Measurements from ENCODE around the gene MYRIP. TPM values are rescaled to one million over a fixed set of nuclear protein-coding genes. Genes with fewer than 3 reads are reported as not detected.

Gene MYRIP
- polyA plus RNA-seq, 3 donors: not detected

- Mint-ChIP-seq H3K9me3 (peaks cover 0 to 6% (median 0%) of the 10 kb centered on the region in 7 donors), H3K4me3 (no peak overlapping the region), H3K36me3 (no peaks in the 10 kb centered on the region), H3K27me3 (ENCODE audit: low read depth in 3 of 3) (peaks cover 0 to 2% (median 0%) of the 10 kb centered on the region in 3 donors), H3K4me1 (no peaks in the 10 kb centered on the region), H3K27ac (no peak overlapping the region)
- H3K27ac ChIP-seq (ENCODE audit: low read depth in 1 of 2, low read length in 2 of 2): no peak overlapping the region
- intact Hi-C loops (cut with micrococcal nuclease): no loop called here
- H3K9me3 ChIP-seq (replicated peaks in 1 of 2; ENCODE audit: control insufficient read depth in 1 of 2, insufficient read depth in 1 of 2, low read length in 2 of 2): no peaks in the 10 kb centered on the region
- H3K9ac ChIP-seq (ENCODE audit: insufficient read depth, low read length, poor library complexity, severe bottlenecking): no peak overlapping the region
- no CpG with 5 or more reads among the region's 1 CpG for WGBS (ENCODE audit: insufficient coverage)
- H2AFZ ChIP-seq (ENCODE audit: insufficient read depth, low read depth, low read length, poor library complexity, severe bottlenecking): no peak overlapping the region
- no peaks in the 10 kb centered on the region for H3K4me1 ChIP-seq (ENCODE audit: control insufficient read depth in 1 of 2, insufficient read depth in 2 of 2, low read length in 2 of 2)
- no peak overlapping the region for H3K4me2 ChIP-seq (replicated peaks; ENCODE audit: extremely low read depth, low read length, poor library complexity, severe bottlenecking)
- no peak for DNase-seq
- no peak for TF ChIP-seq CTCF (IDR thresholded peaks at IDR 0.05)
- no peaks in the 10 kb centered on the region for H3K36me3 ChIP-seq (replicated peaks in 1 of 2; ENCODE audit: control insufficient read depth in 1 of 2, insufficient read depth in 2 of 2, low read length in 2 of 2)
- H4K20me1 ChIP-seq (ENCODE audit: insufficient read depth, low read length): no peaks in the 10 kb centered on the region
- no peak overlapping the region for H3K4me3 ChIP-seq (replicated peaks in 1 of 3; ENCODE audit: low read depth in 2 of 3, low read length in 3 of 3)
- H3K79me2 ChIP-seq (ENCODE audit: insufficient read depth, low read length): no peaks in the 10 kb centered on the region
- H3K27me3 ChIP-seq (ENCODE audit: control insufficient read depth in 2 of 2, insufficient read depth in 2 of 2, low read length in 2 of 2): no peaks in the 10 kb centered on the region
Observed at GRCh38 chr3:40264451-40264850, 455.0 kb downstream of the MYRIP start.

GRCh38 chr3:40265181-40265580, 455.8 kb downstream of the MYRIP start:
- no peaks in the 10 kb centered on the region for H3K4me1 Mint-ChIP-seq
- H3K27me3 Mint-ChIP-seq (ENCODE audit: low read depth in 3 of 3): peaks cover 0 to 2% (median 1%) of the 10 kb centered on the region in 3 donors
- H3K4me3 Mint-ChIP-seq: no peak overlapping the region
- no peaks in the 10 kb centered on the region for H3K9me3 ChIP-seq (replicated peaks in 1 of 2; ENCODE audit: control insufficient read depth in 1 of 2, insufficient read depth in 1 of 2, low read length in 2 of 2)
- no peaks in the 10 kb centered on the region for H3K36me3 ChIP-seq (replicated peaks in 1 of 2; ENCODE audit: control insufficient read depth in 1 of 2, insufficient read depth in 2 of 2, low read length in 2 of 2)
- peaks cover 0 to 6% (median 0%) of the 10 kb centered on the region in 7 donors for H3K9me3 Mint-ChIP-seq
- no peak overlapping the region for H3K9ac ChIP-seq (ENCODE audit: insufficient read depth, low read length, poor library complexity, severe bottlenecking)
- H3K27ac Mint-ChIP-seq: no peak overlapping the region
- no peak overlapping the region for H3K4me2 ChIP-seq (replicated peaks; ENCODE audit: extremely low read depth, low read length, poor library complexity, severe bottlenecking)
- no peak overlapping the region for H3K4me3 ChIP-seq (replicated peaks in 1 of 3; ENCODE audit: low read depth in 2 of 3, low read length in 3 of 3)
- no peaks in the 10 kb centered on the region for H4K20me1 ChIP-seq (ENCODE audit: insufficient read depth, low read length)
- H3K79me2 ChIP-seq (ENCODE audit: insufficient read depth, low read length): no peaks in the 10 kb centered on the region
- H3K27ac ChIP-seq (ENCODE audit: low read depth in 1 of 2, low read length in 2 of 2): no peak overlapping the region
- H3K4me1 ChIP-seq (ENCODE audit: control insufficient read depth in 1 of 2, insufficient read depth in 2 of 2, low read length in 2 of 2): no peaks in the 10 kb centered on the region
- H3K27me3 ChIP-seq (ENCODE audit: control insufficient read depth in 2 of 2, insufficient read depth in 2 of 2, low read length in 2 of 2): no peaks in the 10 kb centered on the region
- no peaks in the 10 kb centered on the region for H3K36me3 Mint-ChIP-seq
- intact Hi-C loops (cut with micrococcal nuclease): no loop called here
- TF ChIP-seq CTCF (IDR thresholded peaks at IDR 0.05): no peak
- no peak for DNase-seq
- no peak overlapping the region for H2AFZ ChIP-seq (ENCODE audit: insufficient read depth, low read depth, low read length, poor library complexity, severe bottlenecking)
